Loucy (cell line): Measurements from ENCODE around the gene PBX4.

Experiments used
- CTCF ChIP-seq: fragments of 200-600 bp; sonication (generic); conservative IDR thresholded peaks from 2 replicates; pipeline ENCODE4 v1.5.1; 2014; ENCODE audit warnings: mild to moderate bottlenecking, antibody characterized with exemption, low read length
- EZH2phosphoT487 ChIP-seq: fragments of 200-600 bp; IDR thresholded peaks from 2 replicates; pipeline ENCODE4 v1.6.1; 2018; ENCODE audit warnings: antibody characterized with exemption, mild to moderate bottlenecking, moderate library complexity, borderline replicate concordance

DNA sequence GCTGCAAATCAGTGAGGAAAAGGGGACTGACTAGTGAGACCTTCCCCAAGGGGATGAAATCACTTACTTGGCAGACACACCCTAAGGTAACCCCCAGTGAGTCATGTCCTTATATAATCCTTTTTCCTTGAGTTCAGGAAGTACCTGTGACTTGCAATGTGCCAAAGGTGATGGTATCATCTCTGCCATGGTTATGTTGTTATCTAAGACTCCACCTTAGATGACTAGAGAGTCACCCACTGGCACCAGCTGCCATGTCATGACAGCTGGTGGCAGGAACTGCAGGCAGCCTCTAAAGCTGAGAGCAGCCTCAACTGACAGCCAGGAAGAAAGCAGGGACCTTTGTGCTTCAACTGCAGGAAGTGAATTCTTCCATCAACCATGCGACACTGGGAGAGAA lies 12.5 kb downstream of the PBX4 start:
- TF ChIP-seq CTCF: no peak
- TF ChIP-seq EZH2phosphoT487: no peak
